Neuronal stem cell (in vitro differentiated cells): Measurements from ENCODE around the gene TMEM187.

Experiments used
- DNase-seq: peaks from one replicate; pipeline ENCODE4 v3.0.0-alpha.2; 2013; ENCODE audit warnings: low spot score
- H2AFZ ChIP-seq: one replicate; pipeline ENCODE4 v1.6.1; 2013; ENCODE audit warnings: mild to moderate bottlenecking, low read length, inconsistent platforms
- H2AK5ac ChIP-seq: 2 replicates; pipeline ENCODE4 v1.6.1; 2013; ENCODE audit warnings: low read depth, mild to moderate bottlenecking, inconsistent platforms, low read length, moderate library complexity, mixed read lengths
- H2BK120ac ChIP-seq: 2 replicates; pipeline ENCODE4 v1.6.1; 2013; ENCODE audit warnings: low read depth, mild to moderate bottlenecking, inconsistent platforms, low read length, moderate library complexity, mixed read lengths
- H2BK12ac ChIP-seq: one replicate; pipeline ENCODE4 v1.6.1; 2013; ENCODE audit warnings: low read length, inconsistent platforms
- H2BK15ac ChIP-seq: 2 replicates; pipeline ENCODE4 v1.6.1; 2013; ENCODE audit warnings: mild to moderate bottlenecking, low read length, inconsistent platforms, mixed read lengths
- H2BK5ac ChIP-seq: one replicate; pipeline ENCODE4 v1.6.1; 2013; ENCODE audit warnings: inconsistent platforms, mild to moderate bottlenecking, low read length, moderate library complexity
- H3K14ac ChIP-seq: one replicate; pipeline ENCODE4 v1.6.1; 2013; ENCODE audit warnings: low read length, inconsistent platforms
- H3K18ac ChIP-seq: 2 replicates; pipeline ENCODE4 v1.6.1; 2013; ENCODE audit warnings: low read length, inconsistent platforms
- H3K23ac ChIP-seq: 2 replicates; pipeline ENCODE4 v1.6.1; 2013; ENCODE audit warnings: low read depth, mild to moderate bottlenecking, mixed read lengths, low read length, inconsistent platforms; ENCODE audit not compliant: poor library complexity
- H3K27ac ChIP-seq: replicated peaks from 3 replicates; pipeline ENCODE4 v1.5.1; 2013; ENCODE audit warnings: low read length, inconsistent platforms
- H3K27me3 ChIP-seq, 3 experiments: 2 replicates each; pipeline ENCODE4 v1.6.1; 2013; ENCODE audit warnings: low read length in 3 of 3, mild to moderate bottlenecking in 2 of 3, inconsistent platforms in 1 of 3, low read depth in 1 of 3, mixed read lengths in 1 of 3, moderate library complexity in 1 of 3; ENCODE audit not compliant: control insufficient read depth in 3 of 3, insufficient read depth in 3 of 3
- H3K36me3 ChIP-seq, 2 donors: replicated peaks in 1 of 2; 2 replicates each; pipeline ENCODE4 v1.6.1; 2013; ENCODE audit warnings: low read length in 2 of 2; ENCODE audit not compliant: control insufficient read depth in 2 of 2, insufficient read depth in 2 of 2
- H3K4ac ChIP-seq: 2 replicates; pipeline ENCODE4 v1.6.1; 2013; ENCODE audit warnings: inconsistent platforms, mild to moderate bottlenecking, low read length, moderate library complexity
- H3K4me1 ChIP-seq, 2 donors: 1 replicate in 1 of 2; 2 replicates in 1 of 2; pipeline ENCODE4 v1.6.1; 2013; ENCODE audit warnings: low read length in 2 of 2, low read depth in 1 of 2; ENCODE audit not compliant: control insufficient read depth in 2 of 2, insufficient read depth in 1 of 2
- H3K4me2 ChIP-seq: one replicate; pipeline ENCODE4 v1.6.1; 2013; ENCODE audit warnings: mild to moderate bottlenecking, low read length, inconsistent platforms; ENCODE audit not compliant: insufficient read depth, poor library complexity, severe bottlenecking
- H3K4me3 ChIP-seq, 2 donors: 2 replicates each; pipeline ENCODE4 v1.5.1; 2013; ENCODE audit warnings: low read length in 2 of 2, mild to moderate bottlenecking in 2 of 2, inconsistent platforms in 1 of 2, moderate library complexity in 1 of 2
- H3K79me1 ChIP-seq: one replicate; pipeline ENCODE4 v1.6.1; 2013; ENCODE audit warnings: low read depth, mild to moderate bottlenecking, inconsistent platforms, low read length, moderate library complexity
- H3K9ac ChIP-seq: one replicate; pipeline ENCODE4 v1.6.1; 2013; ENCODE audit warnings: mild to moderate bottlenecking, low read depth, low read length, inconsistent platforms; ENCODE audit not compliant: poor library complexity
- H3K9me3 ChIP-seq, 2 donors: replicated peaks in 1 of 2; 2 replicates each; pipeline versions ENCODE3 to v1.6.1; 2013; ENCODE audit warnings: low read length in 2 of 2, mild to moderate bottlenecking in 2 of 2, inconsistent platforms in 1 of 2, low read depth in 1 of 2, mixed read lengths in 1 of 2, moderate library complexity in 1 of 2; ENCODE audit not compliant: control insufficient read depth in 2 of 2, insufficient read depth in 1 of 2
- H4K8ac ChIP-seq: one replicate; pipeline ENCODE4 v1.6.1; 2013; ENCODE audit warnings: low read depth, mild to moderate bottlenecking, inconsistent platforms, low read length, moderate library complexity
- H4K91ac ChIP-seq: one replicate; pipeline ENCODE4 v1.6.1; 2013; ENCODE audit warnings: low read length, low read depth, mild to moderate bottlenecking, inconsistent platforms; ENCODE audit not compliant: poor library complexity
- WGBS, 2 donors: extraction: QIAGEN DNeasy Blood & Tissue Kit; methylation state at CpG; one replicate each; pipeline ENCODE4 v1.1.7; 2013; ENCODE audit warnings: missing lambda C conversion rate in 2 of 2, mixed read lengths in 1 of 2; ENCODE audit not compliant: insufficient read length in 2 of 2, insufficient replicate concordance in 1 of 2; ENCODE audit errors: extremely low coverage in 2 of 2; 5-methylcytosine and 5-hydroxymethylcytosine counted together

TMEM187 gene

GRCh38 chrX:153930011-153930910, 42.3 kb upstream of the TMEM187 start:
- H2BK5ac ChIP-seq, result no peak overlapping the region
- no peak overlapping the region for H3K14ac ChIP-seq
- H3K4me2 ChIP-seq, result no peak overlapping the region
- no peak overlapping the region for H3K18ac ChIP-seq
- no peaks in the 10 kb centered on the region for H3K9me3 ChIP-seq
- H3K4me3 ChIP-seq, result no peak overlapping the region
- DNase-seq, result no peak
- H3K27ac ChIP-seq, result no peak overlapping the region
- H3K79me1 ChIP-seq, result peaks cover 6% of the 10 kb centered on the region
- H3K9ac ChIP-seq, result no peak overlapping the region
- H3K4ac ChIP-seq, result no peak overlapping the region
- no peak overlapping the region for H2AK5ac ChIP-seq
- H4K91ac ChIP-seq, result no peak overlapping the region
- peaks cover 8 to 13% of the 10 kb centered on the region in 2 donors for H3K4me1 ChIP-seq
- no peak overlapping the region for H4K8ac ChIP-seq
- no peak overlapping the region for H3K23ac ChIP-seq
- H3K27me3 ChIP-seq, result peaks cover 0 to 26% (median 5%) of the 10 kb centered on the region in 3 experiments
- no CpG with 5 or more reads among the region's 31 CpGs for WGBS, 2 donors
- H2AFZ ChIP-seq, result no peak overlapping the region
- H3K36me3 ChIP-seq, result peaks cover 10 to 41% of the 10 kb centered on the region in 2 donors
- no peak overlapping the region for H2BK120ac ChIP-seq
- no peak overlapping the region for H2BK12ac ChIP-seq
- no peak overlapping the region for H2BK15ac ChIP-seq

DNA sequence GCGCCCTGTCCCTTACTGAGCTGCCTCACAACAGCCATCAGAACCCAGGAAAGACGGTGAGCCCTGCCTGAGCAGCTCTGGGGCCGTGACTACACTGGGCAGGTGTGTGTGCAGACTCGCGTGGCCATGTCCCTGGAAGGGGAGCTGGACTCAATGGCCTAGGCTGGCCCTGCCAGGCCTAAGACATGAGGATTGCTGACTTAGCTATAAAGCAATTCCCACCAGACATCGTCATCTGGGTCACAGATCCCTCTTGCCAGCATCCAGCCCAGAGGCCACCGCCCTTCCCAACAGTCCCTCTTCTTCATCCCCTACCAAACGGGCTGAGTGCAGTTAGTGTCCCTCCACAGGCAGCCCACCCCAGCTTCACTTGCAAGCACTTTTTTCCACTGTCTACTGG, 41.4 kb upstream of the TMEM187 start:
- H3K4me1 ChIP-seq, result peaks cover 8 to 13% of the 10 kb centered on the region in 2 donors
- H4K91ac ChIP-seq, result no peak overlapping the region
- no peak overlapping the region for H3K18ac ChIP-seq
- H2AK5ac ChIP-seq, result no peak overlapping the region
- H3K4me3 ChIP-seq, result no peak overlapping the region
- H2BK12ac ChIP-seq, result no peak overlapping the region
- H3K79me1 ChIP-seq, result peaks cover 6% of the 10 kb centered on the region
- H2BK120ac ChIP-seq, result no peak overlapping the region
- no CpG with 5 or more reads among the region's 8 CpGs for WGBS, 2 donors
- no peaks in the 10 kb centered on the region for H3K9me3 ChIP-seq
- no peak overlapping the region for H2AFZ ChIP-seq
- no peak overlapping the region for H3K4me2 ChIP-seq
- no peak overlapping the region for H4K8ac ChIP-seq
- H3K27ac ChIP-seq, result no peak overlapping the region
- H3K27me3 ChIP-seq, result peaks cover 0 to 26% (median 0%) of the 10 kb centered on the region in 3 experiments
- no peak overlapping the region for H3K23ac ChIP-seq
- DNase-seq, result no peak
- no peak overlapping the region for H2BK15ac ChIP-seq
- no peak overlapping the region for H2BK5ac ChIP-seq
- no peak overlapping the region for H3K14ac ChIP-seq
- no peak overlapping the region for H3K4ac ChIP-seq
- H3K36me3 ChIP-seq, result peaks cover 10 to 41% of the 10 kb centered on the region in 2 donors
- no peak overlapping the region for H3K9ac ChIP-seq

DNA sequence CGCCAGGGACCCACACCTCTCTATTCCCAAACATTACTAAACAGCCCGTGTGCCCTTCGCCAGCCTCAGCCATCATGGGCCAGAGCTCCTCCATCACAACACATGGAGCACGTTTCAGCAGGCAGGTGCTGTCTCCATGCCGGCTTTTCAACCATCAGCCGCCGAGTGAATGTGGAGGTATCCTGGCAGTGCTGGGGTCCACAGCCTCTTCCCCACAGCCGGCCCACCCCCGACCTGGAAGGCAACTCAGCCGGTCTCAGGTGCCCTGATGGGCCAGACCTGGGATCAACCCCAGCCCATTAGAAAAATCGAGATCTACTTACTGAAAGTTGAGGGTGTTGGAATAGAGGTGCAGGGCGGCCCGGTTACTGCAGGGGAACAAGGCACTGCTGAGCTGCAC, 40.8 kb upstream of the TMEM187 start:
- WGBS, 2 donors, result no CpG with 5 or more reads among the region's 13 CpGs

GRCh38 chrX:153932220-153932915, 40.2 kb upstream of the TMEM187 start:
- H3K36me3 ChIP-seq, result peaks cover 10 to 41% of the 10 kb centered on the region in 2 donors
- no peak overlapping the region for H3K23ac ChIP-seq
- no peak overlapping the region for H4K91ac ChIP-seq
- no peak overlapping the region for H2AFZ ChIP-seq
- no peak overlapping the region for H2BK120ac ChIP-seq
- no peak overlapping the region for H2BK15ac ChIP-seq
- no CpG with 5 or more reads among the region's 13 CpGs for WGBS, 2 donors
- no peak overlapping the region for H4K8ac ChIP-seq
- no peak overlapping the region for H3K4me2 ChIP-seq
- no peak overlapping the region for H2AK5ac ChIP-seq
- H3K27me3 ChIP-seq, result peaks cover 0 to 26% (median 0%) of the 10 kb centered on the region in 3 experiments
- peaks cover 6% of the 10 kb centered on the region for H3K79me1 ChIP-seq
- no peak overlapping the region for H3K14ac ChIP-seq
- H2BK12ac ChIP-seq, result no peak overlapping the region
- no peak overlapping the region for H3K27ac ChIP-seq
- no peaks in the 10 kb centered on the region for H3K9me3 ChIP-seq
- H3K4me3 ChIP-seq, result no peak overlapping the region
- H3K18ac ChIP-seq, result no peak overlapping the region
- no peak overlapping the region for H3K4ac ChIP-seq
- peaks cover 0 to 4% of the 10 kb centered on the region in 2 donors for H3K4me1 ChIP-seq
- no peak overlapping the region for H2BK5ac ChIP-seq
- DNase-seq, result no peak
- H3K9ac ChIP-seq, result no peak overlapping the region

More for the DNA sequence above, 40.8 kb upstream of the TMEM187 start:
- Histone ChIP-seq H3K27ac (no peak overlapping the region), H2BK5ac (no peak overlapping the region), H3K4ac (no peak overlapping the region), H2AFZ (no peak overlapping the region), H3K14ac (no peak overlapping the region), H3K27me3 (peaks cover 0 to 26% (median 0%) of the 10 kb centered on the region in 3 experiments), H2BK15ac (no peak overlapping the region), H3K9ac (no peak overlapping the region), H3K23ac (no peak overlapping the region), H3K79me1 (peaks cover 6% of the 10 kb centered on the region), H4K8ac (no peak overlapping the region), H3K4me2 (no peak overlapping the region), H2BK12ac (no peak overlapping the region), H3K18ac (no peak overlapping the region), H4K91ac (no peak overlapping the region), H3K36me3 (peaks cover 10 to 41% of the 10 kb centered on the region in 2 donors), H2AK5ac (no peak overlapping the region), H3K4me3 (no peak overlapping the region), H3K9me3 (no peaks in the 10 kb centered on the region), H3K4me1 (peaks cover 3 to 9% of the 10 kb centered on the region in 2 donors), H2BK120ac (no peak overlapping the region)
- DNase-seq, result no peak
